Measurements from ENCODE around the gene HNRNPA1.
"Not testable (repeated sequence)": the region's sequence is repeated elsewhere in the genome, so short reads cannot be mapped to it uniquely, and the experiment has no call there.

Gene HNRNPA1

DNA sequence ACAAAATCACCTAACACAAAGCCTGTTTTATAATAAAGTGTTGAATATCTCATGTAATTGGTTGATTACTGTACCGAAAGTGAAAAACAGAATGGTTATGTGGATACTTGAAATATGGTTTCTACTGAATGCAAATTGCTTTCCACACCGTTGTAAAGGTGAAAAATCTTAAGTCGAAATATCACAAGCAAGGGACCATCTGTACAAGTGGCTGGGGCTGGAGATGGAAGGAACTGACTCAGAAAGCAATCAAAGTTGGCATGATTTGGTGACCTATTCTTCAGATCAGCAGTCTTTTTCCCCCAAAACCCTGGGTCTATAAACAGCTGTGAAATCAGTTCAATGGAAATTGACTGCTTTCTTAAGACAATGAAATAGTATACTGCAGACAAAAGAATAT, 4.2 kb upstream of the HNRNPA1 start:
- DNase-seq (ENCODE audit: low spot score) = no peak

DNA sequence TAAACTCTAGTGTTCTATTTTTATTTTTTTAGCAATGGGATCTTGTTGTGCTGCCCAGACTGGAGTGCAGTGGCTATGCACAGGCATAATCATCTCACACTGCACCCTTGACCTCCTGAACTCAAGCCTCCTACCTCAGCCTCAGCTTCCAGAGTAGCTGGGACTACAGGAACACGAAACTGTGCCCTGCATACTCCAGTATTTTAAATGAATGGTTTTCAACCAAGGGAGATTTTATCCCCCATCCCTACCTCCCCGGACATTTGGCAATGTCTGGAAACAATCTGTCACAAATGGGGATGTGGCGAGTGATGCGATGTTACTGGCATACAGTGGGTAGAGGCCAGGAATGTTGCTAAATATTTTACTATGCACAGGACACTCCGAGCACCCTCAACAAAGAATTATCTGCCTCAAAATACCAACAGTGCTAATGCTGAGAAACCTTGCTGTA, 2.7 kb upstream of the HNRNPA1 start:
- DNase-seq (ENCODE audit: low spot score) = no peak

DNA sequence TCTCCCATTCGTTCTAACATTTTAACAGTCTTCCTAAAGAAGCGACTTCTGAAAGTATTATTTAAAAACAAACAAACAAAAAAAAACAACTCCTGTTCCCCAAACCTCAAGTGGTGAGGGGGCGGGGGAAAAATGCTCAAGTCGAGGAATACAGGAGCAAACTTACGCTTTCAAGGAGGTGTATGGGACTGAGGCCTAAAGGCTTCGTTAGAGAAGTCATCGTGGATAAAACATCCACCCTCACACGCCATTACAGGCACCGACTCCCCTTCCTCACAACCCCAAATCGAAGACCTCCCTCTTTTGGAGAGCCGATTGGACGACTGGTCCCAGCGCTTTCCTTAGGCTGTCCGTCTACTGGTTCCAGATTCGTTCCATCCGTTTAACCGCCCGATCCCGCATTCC, 1.3 kb upstream of the HNRNPA1 start:
- no peak for DNase-seq (ENCODE audit: low spot score)

DNA sequence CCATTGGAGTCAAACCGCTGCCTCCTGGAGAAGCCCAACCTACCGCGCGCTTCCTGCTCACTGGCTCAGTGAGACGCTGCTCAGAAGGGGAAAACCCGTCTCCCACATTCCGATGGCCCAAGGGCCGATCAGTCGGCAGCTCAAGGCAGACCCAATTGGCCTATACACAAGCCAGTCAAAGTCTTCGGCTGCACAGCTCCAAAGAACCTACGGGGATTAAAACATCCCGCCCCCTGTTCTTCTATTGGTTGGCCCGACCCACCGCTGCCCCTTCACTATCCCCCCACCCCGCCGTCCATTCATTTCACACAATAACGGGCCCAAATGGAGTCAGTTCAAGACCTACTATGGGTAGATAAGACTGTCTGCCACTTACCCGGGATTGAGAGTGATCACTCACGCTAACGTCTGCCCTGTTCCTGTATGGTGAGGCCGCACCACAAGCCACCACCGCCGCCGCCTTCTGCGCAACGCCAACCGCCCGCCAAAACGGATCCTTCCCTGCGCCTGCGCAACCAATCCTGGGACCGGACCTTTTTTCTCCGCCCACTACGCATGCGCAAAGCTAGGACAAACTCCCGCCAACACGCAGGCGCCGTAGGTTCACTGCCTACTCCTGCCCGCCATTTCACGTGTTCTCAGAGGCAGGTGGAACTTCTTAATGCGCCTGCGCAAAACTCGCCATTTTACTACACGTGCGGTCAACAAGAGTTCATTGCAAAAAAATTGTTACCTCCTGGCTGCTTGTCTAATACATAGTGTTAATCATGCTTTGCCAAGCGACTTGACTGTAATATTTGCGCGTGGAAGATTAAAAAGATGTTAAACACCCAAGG, 676 bp upstream of the HNRNPA1 start, which contains the start of gene CBX5:
CBX5 (minus strand) TSS at position 491 of the 836 bp plus-strand sequence. CDS start 22,472 bp downstream, outside the sequence.
- DNase-seq (ENCODE audit: low spot score) = peak; percentile 99

DNA sequence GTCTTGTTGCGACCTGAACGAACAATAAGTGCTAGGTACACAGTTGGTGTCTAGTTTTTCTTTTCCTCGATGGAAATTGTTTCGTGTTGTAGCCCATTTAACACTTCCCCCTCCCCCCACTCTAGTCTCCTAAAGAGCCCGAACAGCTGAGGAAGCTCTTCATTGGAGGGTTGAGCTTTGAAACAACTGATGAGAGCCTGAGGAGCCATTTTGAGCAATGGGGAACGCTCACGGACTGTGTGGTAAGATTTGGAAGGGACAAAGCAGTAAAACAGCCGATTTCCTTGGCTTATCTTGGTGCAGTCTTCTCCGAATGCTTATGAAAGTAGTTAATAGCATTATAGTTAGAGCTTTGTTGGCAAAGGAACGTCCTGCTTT, 724 bp downstream of the HNRNPA1 start:
- DNase-seq (ENCODE audit: low spot score) = not testable (repeated sequence)

DNA sequence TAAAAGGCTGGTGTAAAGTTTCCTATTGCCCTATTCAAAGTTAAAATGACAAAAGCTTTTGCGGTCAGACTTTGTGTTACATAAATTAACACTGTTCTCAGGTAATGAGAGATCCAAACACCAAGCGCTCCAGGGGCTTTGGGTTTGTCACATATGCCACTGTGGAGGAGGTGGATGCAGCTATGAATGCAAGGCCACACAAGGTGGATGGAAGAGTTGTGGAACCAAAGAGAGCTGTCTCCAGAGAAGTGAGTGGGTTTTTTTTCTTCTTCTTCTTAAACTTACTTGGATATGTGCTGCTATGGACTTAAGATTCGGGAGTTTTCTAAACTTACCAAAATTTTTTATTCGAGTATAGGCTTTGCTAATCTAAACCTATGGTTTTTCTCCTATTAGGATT, 1.2 kb downstream of the HNRNPA1 start:
- DNase-seq (ENCODE audit: low spot score) = not testable (repeated sequence)

DNA sequence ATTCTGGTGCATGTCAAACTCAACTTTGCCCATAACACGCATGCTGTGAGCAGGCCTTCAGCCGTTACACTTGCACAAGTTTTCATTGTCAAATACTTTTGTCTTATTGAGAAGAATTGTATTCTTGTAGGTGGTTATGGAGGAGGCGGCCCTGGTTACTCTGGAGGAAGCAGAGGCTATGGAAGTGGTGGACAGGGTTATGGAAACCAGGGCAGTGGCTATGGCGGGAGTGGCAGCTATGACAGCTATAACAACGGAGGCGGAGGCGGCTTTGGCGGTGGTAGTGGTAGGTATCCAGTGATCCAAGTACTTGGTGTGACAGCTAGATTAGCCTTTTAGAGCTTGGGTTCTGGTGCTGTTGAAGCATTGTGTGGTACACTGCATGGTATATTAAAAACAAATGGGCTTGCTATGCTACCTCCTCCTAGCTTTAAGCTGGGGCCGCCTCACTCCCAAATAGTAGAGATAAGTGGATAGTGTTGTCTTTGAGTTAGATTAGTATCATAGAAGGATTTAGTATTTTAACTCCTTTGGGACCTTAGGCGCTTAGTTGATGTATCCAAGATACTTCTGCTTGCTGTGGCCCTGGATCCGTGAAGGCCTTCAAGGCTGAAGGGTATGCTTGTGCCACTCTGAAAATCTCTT, 2.5 kb downstream of the HNRNPA1 start:
- DNase-seq (ENCODE audit: low spot score) = no peak

DNA sequence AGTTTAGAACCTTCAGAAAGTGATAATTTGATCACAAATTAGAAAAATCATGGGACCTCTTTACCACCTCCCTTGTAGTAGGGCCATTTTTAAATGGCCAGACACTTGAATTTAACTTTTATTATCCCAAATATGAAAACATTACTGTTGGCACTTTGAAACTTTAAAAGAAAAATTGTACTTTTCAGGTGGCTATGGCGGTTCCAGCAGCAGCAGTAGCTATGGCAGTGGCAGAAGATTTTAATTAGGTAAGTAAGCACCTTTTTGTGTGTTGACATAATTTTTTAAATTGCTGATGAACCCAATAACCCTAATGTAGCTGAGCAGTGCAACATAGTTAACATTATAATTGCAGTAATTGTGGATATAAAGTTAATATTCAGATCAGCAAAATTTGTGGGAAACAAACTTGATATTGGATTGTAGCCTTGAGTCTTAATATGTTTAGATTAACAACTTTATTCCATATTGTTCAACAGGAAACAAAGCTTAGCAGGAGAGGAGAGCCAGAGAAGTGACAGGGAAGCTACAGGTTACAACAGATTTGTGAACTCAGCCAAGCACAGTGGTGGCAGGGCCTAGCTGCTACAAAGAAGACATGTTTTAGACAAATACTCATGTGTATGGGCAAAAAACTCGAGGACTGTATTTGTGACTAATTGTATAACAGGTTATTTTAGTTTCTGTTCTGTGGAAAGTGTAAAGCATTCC, 3.7 kb downstream of the HNRNPA1 start:
- DNase-seq (ENCODE audit: low spot score) = not testable (repeated sequence)

DNA sequence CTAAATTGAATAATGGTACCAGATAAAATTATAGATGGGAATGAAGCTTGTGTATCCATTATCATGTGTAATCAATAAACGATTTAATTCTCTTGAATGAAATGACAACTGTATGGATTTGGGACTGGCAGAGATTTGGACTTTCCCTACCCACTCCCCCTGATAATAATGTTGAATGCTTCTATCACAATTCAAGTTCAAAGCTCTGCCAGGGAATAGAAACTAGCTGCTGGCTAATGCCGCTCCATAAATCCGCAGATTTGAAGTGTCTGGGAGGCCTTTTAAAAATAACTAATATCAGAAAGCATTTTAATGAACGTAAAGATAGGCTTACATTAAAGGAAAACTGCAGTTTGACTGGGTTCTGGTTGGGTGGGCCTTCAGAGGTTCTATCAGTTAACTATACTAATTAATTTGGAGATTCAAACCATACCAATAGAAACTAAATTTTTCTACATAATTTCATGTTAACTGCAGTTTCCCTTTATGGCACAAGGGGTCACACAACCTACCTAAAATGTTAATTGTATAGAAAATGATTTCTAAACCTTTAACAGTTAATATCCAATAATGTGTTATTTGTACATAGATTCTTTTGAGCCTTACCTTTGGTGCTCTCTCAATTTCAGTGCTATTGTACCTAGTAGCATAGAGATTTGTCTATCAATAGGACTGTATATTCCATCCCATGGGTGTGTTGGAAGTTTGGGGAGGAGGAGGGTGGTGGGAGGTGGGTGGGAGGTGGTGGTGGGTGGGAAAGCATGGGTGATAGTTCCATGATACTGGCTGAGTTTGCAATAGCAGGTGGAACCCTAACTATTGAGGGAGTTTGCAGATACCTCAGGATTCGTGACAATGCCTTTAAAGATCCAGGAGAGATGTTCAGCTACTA, 4.9 kb downstream of the HNRNPA1 start:
- DNase-seq (ENCODE audit: low spot score) = no peak

DNA sequence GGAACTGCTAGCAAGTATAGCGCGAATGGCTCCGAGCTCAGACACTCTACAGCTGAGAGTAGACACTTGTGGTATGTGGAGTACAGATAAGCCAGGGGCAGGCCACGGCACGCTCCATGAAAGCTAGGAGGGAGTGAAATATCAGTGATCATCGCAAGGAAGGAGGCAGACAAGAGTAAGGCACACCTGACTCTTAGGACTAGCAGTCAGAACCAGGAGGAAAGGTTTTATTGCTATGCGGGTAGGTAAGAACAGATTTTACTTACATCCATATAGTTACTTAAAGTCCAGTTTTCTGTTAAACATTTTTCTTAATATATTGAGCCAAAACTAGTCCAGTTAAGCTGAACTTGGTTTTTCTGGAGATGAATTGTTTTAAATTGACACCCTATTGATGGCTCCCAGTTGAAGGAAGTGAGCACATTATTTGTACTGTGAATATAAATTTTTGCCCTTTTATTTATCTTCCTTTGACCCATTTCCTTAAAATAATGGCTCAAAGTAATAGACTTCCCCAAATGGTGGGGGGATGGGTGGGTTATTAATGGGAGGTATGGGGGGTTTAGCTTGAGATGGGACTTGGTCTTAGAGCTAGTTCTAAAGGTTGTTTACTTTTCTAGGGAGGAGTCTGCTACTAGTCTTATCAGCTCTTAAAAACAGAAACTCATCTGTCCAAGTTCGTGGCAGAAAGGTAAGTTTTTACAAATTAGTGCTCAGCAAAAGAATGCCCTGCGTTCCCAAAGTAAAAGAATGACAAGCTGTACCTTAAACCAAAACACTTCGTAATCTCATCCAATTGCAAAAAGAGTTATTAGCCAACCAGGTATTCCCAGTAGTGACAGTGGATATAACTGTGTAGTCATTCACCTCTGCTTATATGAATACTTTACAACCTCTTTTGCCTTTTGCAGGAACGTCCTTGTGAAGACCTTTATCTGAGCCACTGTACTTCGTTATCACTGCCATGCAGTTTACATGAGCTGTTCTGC, 5.8 kb downstream of the HNRNPA1 start:
- no peak for DNase-seq (ENCODE audit: low spot score)

DNA sequence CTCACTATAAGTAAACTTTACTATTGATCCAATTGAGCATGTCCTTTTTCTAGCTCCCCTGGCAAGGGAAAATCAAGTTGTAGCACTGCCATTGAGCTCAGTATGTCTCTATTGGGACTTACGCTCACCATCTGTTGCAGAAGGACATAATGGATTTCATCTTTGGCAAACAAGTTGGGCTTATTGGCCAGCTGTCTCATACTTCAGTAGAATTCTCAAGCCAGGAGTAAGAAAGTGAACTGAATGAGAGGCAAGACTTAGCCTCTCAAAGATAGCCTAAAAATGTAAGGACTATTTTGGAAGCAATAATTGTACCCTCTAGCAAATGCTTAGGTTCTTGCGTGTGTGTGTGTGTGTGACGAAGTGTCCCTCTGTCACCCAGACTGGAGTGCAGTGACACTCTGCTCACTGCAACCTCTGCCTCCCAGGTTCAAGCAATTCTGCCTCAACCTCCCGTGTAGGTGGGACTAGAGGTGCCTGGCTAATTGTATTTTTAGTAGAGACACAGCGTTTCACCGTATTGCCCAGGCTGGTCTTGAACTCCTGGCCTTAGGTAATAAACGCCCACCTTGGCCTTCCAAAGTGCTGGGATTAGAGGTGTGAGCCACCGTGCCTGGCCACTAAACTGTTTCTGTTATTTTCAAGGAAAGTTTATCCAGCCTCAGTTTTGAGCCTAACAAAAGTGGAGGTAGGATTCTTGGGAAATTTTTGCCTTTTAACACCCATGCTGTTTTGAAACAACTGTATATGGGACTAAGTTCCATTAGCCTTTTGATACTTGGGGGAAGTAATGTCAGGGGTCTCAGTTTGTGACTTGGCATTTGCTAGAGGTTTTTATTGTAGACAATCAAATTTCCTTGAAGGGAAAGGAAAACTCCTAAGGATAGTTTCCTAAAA, 7.0 kb downstream of the HNRNPA1 start:
- no peak for DNase-seq (ENCODE audit: low spot score)

DNA sequence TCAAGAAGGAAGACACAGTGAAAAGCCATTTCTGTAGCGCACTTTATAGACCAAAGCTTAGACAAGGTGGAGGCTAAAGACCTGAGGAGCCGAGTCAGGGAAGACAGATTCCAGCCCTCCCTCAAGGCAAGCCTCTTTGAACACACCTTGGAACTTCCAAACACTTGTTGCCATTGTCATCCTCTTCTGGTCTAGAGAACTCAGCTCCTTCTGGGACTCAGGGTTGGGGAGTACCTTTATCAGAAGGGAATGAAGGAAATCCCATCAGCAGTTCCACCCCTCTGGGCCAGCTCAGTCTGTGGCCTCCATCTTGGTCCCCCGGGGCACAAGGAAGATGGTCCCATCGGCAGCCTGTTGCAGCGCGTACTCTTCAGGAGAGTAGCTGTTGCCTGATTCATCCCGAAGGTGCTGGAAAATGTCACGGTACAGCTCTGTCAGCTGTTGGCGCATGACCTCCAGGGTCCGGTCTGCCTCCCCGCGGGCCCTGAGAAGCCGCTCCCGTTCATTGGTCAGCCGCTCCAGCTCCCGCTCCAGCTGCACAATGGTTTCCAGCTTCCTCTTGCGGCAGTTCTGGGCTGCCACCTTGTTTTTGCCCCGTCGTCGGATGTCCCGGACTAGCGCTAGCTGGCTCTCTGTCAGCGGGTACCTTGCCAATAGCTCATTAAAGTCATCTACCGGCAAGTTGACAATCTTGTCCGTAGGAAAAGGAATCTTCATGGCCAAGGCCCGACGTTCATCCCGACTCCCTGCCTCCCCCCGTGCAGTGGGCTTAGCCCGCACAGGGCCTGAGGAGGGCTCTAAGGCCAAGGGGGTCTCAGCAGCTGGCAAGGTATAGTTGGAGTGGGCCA, 11.8 kb downstream of the HNRNPA1 start:
- peak; percentile 51 for DNase-seq (ENCODE audit: low spot score)

DNA sequence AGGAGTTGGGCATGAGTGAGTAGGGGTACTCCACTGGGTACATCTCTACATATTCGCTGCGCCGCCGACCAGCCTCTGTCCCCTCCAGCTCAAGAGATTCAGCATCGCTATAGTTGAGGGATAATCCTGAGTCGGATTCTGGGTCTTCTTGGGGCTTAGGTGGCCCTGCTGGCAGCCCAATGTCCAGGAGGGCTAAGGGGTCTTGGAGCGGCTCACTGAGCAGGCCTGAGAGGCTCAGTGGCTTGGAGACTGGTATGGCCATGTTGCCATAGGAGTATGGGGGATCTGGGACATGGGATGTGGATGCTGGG, 12.4 kb downstream of the HNRNPA1 start:
- DNase-seq (ENCODE audit: low spot score) = no peak

DNA sequence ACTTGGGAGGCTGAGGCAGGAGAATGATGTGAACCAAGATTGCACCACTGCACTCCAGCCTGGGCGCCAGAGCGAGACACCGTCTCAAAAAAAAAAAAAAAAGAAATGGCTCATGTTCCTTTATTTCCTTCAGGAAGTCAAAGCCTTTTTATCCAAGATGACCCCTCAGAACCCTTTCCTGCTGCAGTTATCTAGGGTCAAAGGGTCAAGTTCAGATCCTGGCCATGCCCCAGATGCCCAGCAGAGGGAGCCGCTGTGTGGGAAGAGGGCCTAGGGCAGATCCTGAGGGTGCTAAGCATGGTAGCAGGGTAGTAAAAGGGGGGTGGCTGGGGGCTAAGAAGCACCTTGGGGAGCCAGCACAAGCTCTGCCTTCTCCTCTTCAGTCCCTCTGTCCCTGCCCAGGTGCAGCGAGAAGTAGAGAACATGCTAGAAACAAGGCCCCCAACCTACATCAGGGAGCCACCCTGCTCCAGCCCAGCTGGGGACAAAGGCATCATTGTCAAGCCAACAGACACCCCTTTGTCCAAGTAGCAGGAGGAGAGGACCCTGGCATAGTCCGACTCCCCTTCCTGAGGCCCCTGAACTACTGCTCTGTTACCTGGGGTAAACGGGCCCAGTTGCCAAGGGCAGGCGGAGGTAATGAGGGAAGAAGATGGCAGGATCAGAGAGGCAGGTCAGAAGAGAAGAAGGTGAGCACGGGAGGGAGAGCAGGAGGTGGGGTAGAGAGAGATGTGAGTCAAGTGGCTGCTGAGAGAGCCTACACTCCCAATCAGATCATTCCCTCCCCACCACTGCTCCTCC, 13.8 kb downstream of the HNRNPA1 start:
- peak; percentile 61 for DNase-seq (ENCODE audit: low spot score)

DNA sequence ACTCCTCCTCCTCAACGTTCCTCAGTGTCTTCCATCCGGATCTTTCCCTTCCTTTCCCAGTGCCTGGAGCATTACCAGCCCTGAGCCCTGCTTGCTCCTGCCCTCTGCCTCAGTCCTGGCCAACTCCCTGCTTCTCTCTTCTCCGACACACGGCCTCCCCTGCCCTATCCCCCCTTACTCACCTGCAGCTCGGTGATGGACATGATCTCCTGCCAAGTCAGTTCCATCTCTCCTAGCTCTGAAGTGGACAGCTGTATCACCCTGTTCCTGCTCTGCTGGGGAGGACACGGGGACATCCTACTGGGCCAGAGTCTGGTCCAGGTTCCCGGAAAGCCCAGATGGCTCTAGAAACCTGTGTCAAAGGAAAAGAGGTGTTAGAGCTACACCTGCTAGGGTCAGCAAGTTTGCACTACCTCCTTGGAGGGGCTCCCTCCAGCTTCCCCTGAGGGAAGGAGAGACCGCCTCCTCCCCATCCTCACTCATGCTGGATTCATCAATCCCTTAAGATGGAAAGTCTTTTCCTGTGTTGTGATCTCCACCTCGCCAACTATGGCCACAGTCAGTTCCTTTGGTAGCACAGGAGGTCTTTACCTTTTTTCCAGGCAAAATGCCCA, 14.5 kb downstream of the HNRNPA1 start:
- peak; percentile 47 for DNase-seq (ENCODE audit: low spot score)

DNA sequence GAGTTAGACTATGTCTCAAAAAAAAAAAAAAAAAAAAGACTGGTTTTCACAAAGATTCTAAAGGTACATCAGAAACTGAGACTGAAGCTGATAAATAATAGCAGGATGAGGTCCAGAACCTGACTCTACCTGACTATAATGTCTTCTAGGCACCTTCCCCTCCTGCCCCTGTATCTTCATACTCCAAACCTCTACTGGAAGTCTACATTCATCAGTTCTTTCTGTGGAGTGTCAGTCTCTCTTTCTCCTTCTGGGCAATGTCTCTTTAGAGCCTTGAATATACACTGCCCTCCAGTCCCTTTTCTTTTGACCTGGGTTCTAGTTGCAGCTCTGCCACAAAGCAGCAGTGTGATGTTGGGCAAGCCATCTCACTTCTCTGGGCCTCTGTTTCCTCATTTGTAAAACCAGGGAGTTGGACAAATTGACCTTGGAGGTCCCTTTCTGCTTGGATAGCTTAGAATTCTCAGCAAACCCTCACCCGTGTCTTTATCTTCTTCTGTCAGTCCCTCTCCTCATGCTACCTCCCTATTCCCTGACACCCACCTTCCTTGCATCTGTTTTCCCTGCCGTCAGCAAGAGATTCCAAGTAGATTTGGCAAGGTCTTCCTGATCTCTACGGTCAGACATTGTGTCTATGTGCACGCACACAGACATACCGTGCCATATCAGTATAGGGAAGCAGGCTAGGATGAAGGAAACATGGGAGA, 16.0 kb downstream of the HNRNPA1 start:
- DNase-seq (ENCODE audit: low spot score) = peak; percentile 8

DNA sequence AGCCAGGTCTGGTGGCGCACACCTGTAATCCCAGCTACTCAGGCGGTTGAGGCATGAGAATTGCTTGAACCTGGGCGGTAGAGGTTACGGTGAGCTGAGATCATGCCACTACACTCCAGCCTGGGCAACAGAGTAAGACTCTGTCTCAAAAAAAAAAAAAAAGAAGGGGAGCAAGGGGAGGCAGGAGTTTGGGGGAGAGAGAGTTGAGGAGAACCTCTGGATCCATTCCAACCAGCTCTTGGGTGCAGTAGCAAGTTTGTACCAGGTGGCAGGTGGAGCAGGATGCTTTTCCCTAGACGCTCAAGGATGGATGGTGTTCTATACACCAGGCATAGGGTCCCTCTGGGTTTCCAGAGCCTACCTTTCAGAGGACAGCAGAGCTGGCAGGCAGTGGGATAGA, 18.4 kb downstream of the HNRNPA1 start:
- no peak for DNase-seq (ENCODE audit: low spot score)

Data from left forelimb (tissue), 1 donor.